NB4 (cell line): ENCODE results near the gene AP1M2.

Source experiments
- CTCF ChIP-seq: IDR thresholded peaks from one replicate; pipeline ENCODE4 v1.5.1; 2012; ENCODE audit warnings: low read depth, low read length
- MYC ChIP-seq: IDR thresholded peaks from 2 replicates; pipeline ENCODE4 v1.6.1; 2011; ENCODE audit warnings: low read depth, low read length
- POLR2A ChIP-seq: IDR thresholded peaks from 2 replicates; pipeline ENCODE4 v1.6.1; 2011; ENCODE audit warnings: mild to moderate bottlenecking; ENCODE audit not compliant: insufficient read length; ENCODE audit errors: extremely low read depth

DNA sequence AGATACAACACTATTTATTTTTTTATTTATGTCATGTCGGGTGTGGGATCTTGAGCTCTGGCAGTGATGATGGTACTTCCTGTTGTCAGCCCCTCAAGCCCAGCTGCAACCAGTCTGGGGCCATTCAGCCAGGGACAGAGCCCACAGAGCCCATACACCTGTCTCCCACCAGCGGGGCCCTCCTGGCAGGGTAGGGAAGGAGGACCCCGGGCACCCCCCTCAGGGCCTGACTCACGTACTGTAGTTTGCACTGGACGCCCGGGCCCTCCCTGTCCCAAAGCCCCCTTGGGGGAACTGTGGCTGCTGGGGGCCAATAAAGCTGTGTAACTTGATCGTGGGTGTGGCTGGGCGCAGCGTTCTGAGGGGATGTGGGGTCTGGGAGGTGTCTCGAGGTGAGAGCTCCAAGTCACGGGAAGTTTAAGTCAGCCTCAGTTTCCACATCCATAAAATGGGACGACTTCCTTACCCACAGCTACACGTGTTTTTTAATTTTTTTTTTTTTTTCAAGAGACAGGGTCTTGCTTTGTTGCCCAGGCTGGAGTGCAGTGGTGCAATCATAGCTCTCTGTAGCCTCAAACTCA is 33.9 kb downstream of the AP1M2 start:
- TF ChIP-seq CTCF (no peak), POLR2A (no peak), MYC (no peak)
